GM19193 (cell line): ENCODE results near the gene RTP3.

ENCODE experiments used
- POLR2A ChIP-seq: IDR thresholded peaks from 4 replicates; pipeline ENCODE4 v1.6.1; 2011; ENCODE audit not compliant: insufficient read depth, insufficient read length; ENCODE audit errors: extremely low read depth

RTP3 gene

DNA sequence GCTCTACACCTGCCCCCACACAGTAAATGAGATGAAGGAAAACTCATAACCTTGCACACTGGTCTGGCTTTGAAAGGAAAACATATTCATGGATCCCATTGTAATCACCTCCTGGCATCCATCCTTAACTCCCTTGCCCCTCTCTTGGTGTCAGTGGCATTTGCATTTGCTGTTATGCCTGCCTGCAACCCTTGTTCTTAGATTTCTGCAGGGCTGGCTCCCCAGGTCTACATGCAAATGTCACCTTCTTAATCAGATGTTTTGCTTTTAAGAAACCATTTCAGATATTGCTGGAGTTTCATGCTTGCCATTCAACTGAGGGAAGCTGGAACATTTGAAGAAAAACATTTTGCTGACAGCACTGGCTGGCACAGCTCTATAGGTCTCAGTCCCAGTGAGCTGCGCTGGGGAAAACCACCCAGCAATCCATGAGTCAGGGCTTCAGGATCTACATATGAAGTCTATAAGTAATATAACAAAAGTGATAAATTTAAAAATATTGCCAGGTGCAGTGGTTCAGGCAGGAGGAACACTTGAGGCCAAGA, 49.2 kb downstream of the RTP3 start:
- no peak for TF ChIP-seq POLR2A

DNA sequence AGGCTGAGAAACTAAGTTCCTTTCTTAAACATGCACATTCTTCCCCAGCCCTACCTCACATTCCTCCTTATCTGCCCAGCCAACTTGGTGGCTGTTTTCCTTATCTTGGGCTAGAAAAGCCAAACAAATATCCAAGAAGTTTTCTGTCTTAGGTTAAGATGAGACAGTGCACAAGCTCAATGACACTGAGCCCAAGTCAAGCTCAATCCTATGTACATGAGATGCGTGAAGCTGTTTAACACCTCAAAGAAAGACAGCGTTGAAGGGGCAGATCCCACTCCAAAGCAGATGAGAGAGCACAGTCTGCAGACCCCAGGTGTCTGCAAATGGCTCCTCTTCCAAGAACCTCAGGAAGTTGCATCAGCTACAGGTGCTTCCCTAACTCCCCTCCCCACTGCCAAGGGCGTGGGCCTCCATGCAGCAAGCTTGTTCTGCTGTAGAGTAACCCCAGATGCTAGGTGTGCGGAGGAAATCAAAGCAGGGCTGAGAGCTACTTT, 51.7 kb downstream of the RTP3 start:
- no peak for TF ChIP-seq POLR2A

DNA sequence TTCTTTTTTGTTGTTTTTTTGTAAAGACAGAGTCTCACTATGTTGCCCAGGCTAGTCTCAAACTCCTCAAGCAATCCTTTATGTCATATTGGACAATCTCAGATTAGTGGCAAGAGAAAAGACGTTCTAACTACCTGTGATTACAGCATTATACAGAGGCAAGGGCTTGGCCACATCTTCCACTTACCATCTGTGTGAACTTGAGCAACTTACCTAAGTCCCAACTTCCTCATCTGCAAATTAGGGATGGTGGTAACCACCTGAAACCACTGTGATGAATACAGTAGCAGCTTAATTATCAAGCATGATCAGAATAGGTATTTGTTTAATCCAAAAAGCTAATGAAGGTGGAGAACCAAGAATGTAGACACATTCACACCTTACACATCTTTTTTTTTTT, 52.2 kb downstream of the RTP3 start:
- no peak for TF ChIP-seq POLR2A
